Duodenal mucosa (tissue), 2 donors: ENCODE data around the gene XPNPEP1.
A peak's percentile ranks its signal among the peaks of the same experiment; 100 is the strongest.

ENCODE experiments used
- H3K27ac ChIP-seq: one replicate; pipeline ENCODE4 v1.7.0; 2013; ENCODE audit warnings: low read depth, low read length
- H3K27me3 ChIP-seq, 2 donors: one replicate each; pipeline ENCODE4 v1.7.0; 2013; ENCODE audit warnings: low read length in 2 of 2, control low read depth in 1 of 2; ENCODE audit not compliant: insufficient read depth in 2 of 2, control insufficient read depth in 1 of 2
- H3K36me3 ChIP-seq, 2 donors: one replicate each; pipeline ENCODE4 v1.7.0; 2013; ENCODE audit warnings: low read length in 2 of 2, control low read depth in 1 of 2; ENCODE audit not compliant: insufficient read depth in 2 of 2, control insufficient read depth in 1 of 2
- H3K4me1 ChIP-seq, 2 donors: one replicate each; pipeline ENCODE4 v1.7.0; 2013; ENCODE audit warnings: low read length in 2 of 2, control low read depth in 1 of 2; ENCODE audit not compliant: insufficient read depth in 2 of 2, control insufficient read depth in 1 of 2
- H3K4me3 ChIP-seq, 2 donors: one replicate each; pipeline ENCODE4 v1.7.0; 2013; ENCODE audit warnings: low read length in 2 of 2, low read depth in 1 of 2
- H3K9ac ChIP-seq, 2 donors: one replicate each; pipeline ENCODE4 v1.7.0; 2013; ENCODE audit warnings: low read length in 2 of 2, low read depth in 1 of 2
- H3K9me3 ChIP-seq, 2 donors: one replicate each; pipeline ENCODE4 v1.7.0; 2013; ENCODE audit warnings: low read length in 2 of 2, control low read depth in 1 of 2; ENCODE audit not compliant: control insufficient read depth in 1 of 2

The XPNPEP1 gene

DNA sequence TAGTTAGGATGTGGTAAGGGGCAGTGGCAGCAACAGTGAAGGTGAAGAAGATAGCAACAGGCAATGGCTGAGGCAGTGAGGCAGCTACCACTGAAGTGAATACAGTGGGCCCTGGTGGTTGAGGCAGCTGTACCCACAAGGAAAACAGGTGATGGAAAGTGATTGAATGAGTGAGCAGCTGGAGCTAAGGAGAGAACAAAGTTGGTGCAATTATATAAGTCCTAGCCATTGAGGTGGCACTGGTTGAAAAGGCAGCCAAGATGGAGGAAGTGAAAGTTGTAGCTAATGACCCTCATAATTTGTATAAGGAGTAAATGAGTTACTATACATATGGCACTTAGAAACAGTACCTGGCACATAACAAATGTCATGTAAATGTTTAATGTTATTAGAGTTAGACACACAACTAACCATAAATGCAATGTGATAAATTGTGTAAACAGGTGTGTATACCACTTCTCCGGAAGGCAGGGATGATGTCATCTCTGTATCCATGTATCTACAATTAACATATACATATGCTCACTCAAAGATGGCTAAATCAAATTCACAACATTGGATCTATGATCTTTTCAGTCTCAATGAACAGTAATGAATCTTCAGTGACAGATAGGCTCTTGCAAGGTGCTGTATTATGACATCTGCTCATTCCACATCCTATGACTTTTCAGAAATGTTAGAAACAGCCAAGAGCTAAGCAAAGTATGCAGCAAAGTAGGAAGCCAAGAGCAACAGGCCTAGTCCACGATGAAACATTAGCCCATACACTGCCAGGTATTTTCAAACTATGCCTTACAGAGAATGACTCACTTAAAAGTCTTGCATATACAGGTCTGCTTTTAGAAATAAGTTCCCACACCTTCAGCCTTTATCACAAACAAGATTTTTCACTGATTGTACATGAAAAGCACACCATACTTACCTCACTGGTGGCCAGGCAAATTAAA lies 10.7 kb downstream of the XPNPEP1 start:
- H3K9me3 ChIP-seq = no peaks in the 10 kb centered on the region
- no peaks in the 10 kb centered on the region for H3K27me3 ChIP-seq
- peak overlapping the region; percentile 32 to 41 for H3K4me3 ChIP-seq
- no peak overlapping the region for H3K27ac ChIP-seq
- H3K36me3 ChIP-seq = peaks cover 0 to 15% of the 10 kb centered on the region in 2 donors
- H3K9ac ChIP-seq = peak overlapping the region in 1 of 2 donors; percentile 8
- peaks cover 39 to 63% of the 10 kb centered on the region in 2 donors for H3K4me1 ChIP-seq

DNA sequence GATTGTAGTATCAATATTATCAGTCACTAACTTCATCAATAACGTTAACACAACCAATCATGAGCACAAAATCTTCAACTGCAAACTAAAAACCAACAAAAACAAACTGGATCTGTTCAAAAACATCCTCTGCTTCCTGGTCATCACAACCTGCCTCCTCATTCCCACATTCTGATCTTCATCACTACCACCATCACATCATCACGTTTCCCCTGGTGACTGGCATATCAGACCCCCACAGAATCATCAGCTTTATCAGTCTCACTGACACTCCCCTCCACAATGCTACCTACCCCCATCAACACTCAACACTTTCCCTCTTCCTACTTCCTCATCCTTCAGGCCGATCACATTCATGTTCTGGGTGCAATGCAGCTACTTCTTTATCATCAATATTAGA lies 11.4 kb downstream of the XPNPEP1 start:
- Histone ChIP-seq H3K36me3 (peaks cover 4 to 22% of the 10 kb centered on the region in 2 donors), H3K4me1 (peaks cover 45 to 63% of the 10 kb centered on the region in 2 donors), H3K4me3 (peak overlapping the region in 1 of 2 donors; percentile 32), H3K9me3 (no peaks in the 10 kb centered on the region), H3K9ac (no peak overlapping the region), H3K27me3 (no peaks in the 10 kb centered on the region), H3K27ac (no peak overlapping the region)

DNA sequence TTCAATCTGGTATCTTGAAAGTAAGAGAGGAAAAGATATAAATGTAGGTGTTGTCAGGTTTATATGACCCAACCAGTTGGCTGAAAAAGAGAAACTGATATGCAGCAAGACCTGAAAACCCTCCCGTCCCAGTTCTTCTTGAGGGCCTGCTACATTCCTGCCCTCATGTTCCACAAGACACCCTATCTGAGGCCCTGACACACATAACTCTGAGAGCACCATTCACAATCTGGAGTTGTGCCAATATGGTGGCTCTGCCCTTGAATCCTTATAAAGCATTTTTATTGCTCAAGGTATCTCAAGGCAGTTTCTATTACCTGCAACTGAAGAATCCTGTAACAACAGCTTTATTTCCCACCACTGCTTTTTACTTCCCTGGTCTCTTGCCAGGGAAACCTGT lies 17.0 kb downstream of the XPNPEP1 start:
- no peaks in the 10 kb centered on the region for H3K9me3 ChIP-seq
- no peak overlapping the region for H3K4me3 ChIP-seq
- H3K36me3 ChIP-seq = peaks cover 6 to 22% of the 10 kb centered on the region in 2 donors
- no peak overlapping the region for H3K27ac ChIP-seq
- H3K27me3 ChIP-seq = no peaks in the 10 kb centered on the region
- no peak overlapping the region for H3K9ac ChIP-seq
- H3K4me1 ChIP-seq = peaks cover 35 to 51% of the 10 kb centered on the region in 2 donors

DNA sequence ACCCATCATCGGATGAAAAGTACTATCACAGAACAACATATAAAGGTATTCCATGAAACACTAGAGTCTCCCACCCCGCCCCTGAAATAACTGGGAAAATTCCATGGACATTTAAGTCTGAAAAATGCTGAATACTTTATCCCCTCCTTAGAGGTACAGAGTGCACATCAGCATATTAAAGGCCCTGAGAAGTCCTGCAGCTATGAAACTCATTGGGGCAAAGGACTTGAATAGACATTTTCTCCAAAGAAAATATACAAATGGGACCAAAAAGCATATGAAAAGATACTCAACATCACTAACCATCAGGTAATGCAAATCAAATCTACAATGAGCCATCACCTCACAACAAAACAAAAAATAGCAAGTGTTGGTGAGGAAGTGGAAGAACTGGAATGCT lies 18.9 kb downstream of the XPNPEP1 start:
- Histone ChIP-seq H3K9ac (no peak overlapping the region), H3K4me3 (no peak overlapping the region), H3K9me3 (no peaks in the 10 kb centered on the region), H3K4me1 (peaks cover 43 to 52% of the 10 kb centered on the region in 2 donors), H3K36me3 (peaks cover 6 to 18% of the 10 kb centered on the region in 2 donors), H3K27ac (no peak overlapping the region), H3K27me3 (no peaks in the 10 kb centered on the region)

DNA sequence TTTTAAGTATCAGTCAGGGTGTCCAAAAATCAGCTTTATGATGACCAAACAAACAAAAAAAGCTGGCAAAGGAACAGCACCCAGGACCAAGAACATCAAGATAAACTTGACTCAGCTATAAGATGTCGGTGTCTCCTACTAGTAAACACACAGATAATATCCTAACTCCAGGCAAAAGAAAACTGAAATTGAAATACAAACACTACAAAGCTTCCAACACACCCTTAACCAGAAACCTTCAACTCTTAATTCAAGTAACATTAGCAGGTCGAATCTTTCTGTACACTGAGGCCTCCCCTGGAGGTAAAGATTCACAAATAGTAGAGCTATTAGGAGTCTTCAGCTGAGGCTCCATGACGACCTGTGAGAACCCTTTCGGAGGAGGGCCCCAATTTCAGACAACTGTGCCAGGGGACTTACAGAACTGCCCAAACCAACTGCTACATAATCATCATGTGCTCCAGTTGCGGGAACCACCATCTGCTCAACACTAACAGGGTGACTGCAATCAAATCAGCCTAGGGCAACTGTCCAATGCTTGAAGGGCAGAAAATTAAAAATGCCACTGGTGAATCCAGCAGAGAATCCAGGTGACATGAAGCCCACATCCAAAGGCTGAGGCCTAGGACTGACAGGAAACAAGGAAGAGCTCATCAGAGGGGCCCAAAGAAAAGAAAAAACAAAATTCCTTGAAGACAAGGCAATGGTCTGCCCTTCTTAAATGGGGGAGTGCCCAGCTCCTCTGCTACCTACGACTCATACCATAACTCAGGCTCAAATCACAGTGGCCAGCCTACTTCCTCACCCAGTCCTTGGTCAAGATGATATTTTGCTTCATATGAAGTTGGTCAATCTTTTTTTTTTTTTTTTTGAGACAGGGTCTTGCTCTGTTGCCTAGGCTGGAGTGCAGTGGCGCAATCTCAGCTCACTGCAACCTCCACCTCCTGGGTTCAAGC lies 20.0 kb downstream of the XPNPEP1 start:
- Histone ChIP-seq H3K27ac (peak overlapping the region; percentile 75), H3K4me1 (peaks cover 52 to 63% of the 10 kb centered on the region in 2 donors), H3K36me3 (peaks cover 6 to 21% of the 10 kb centered on the region in 2 donors), H3K4me3 (peak overlapping the region; percentile 3 to 35), H3K9me3 (no peaks in the 10 kb centered on the region), H3K9ac (peak overlapping the region in 1 of 2 donors; percentile 46), H3K27me3 (no peaks in the 10 kb centered on the region)

DNA sequence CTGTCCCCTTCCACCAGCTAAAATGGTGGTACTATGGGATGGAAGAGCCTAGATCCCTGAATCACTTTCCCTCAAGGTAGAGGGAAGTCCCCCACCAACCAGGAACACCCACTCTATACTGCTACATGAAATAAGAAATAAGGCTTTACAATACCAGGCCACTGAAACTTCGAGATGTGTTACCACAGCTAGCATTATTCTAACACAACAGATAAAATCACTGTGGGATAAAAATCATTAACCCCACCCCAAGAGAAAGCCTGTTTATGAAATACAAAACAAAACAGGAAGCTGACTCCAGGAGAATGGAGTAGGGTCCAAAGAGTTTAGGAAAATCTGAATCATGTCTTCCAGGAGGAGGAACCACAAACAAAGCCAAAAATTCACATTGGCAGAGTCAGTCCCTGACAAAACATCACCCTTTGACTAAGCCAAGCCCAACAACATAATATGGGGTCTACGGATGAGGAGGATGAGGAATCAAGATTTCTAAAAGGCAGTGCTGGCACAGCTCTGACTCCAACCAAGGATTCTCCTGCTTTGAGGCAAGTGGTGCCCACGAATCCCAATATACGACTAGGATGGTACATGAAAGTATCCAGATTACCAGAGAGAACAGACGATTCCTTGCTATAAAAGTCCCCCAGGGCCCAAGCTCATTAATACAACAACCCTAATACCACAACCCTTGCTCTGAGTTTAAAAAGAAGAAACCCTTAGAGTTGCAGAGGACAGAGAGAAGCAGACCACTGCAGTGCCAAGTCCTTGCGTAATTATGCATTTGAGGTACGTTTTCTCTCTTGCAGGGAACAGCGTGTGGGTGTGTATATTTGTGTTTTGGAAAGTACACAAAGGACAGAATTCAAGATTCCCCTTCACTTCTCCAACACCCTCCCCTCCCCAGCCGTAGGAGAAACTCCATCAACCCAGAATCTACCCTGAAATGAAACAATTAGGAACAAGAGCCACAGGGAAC lies 23.7 kb downstream of the XPNPEP1 start:
- Histone ChIP-seq H3K36me3 (peaks cover 0 to 7% of the 10 kb centered on the region in 2 donors), H3K27me3 (no peaks in the 10 kb centered on the region), H3K9ac (no peak overlapping the region), H3K4me1 (peaks cover 51 to 59% of the 10 kb centered on the region in 2 donors), H3K4me3 (no peak overlapping the region), H3K9me3 (no peaks in the 10 kb centered on the region), H3K27ac (peak overlapping the region; percentile 46)

DNA sequence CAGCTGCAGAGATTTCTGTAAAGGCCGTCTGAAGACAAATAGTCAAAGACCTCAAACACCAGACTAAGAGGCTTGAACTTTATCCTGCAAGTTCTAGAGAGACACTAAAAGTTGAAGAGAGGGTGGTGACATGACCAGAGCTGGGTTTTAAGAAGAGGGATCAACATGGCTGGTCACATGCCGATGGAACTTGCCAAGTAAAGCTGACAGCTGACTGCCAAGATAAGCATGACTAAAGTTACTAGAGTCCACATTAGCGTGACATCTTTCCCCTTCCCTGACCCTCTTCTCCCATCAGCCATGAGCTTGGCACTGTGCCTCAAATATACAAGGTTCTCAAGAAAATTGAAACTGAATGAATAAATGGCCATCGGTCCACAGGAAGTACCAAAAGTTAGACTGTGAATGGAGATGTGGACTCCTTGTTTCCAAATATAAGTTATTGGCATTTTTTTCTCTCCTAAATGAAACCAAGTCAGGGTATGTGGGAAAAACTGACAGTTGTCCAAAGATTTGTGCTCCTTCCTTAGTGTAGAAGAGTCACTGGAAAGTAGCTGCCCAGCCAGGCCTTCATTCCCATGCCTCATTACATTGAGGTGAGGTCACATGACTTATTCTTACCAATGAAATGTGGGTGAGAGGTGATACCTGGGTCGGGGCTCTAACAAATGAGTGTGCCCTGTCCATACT lies 24.5 kb downstream of the XPNPEP1 start:
- no peaks in the 10 kb centered on the region for H3K27me3 ChIP-seq
- H3K4me3 ChIP-seq = no peak overlapping the region
- H3K36me3 ChIP-seq = peaks cover 0 to 10% of the 10 kb centered on the region in 2 donors
- no peaks in the 10 kb centered on the region for H3K9me3 ChIP-seq
- H3K27ac ChIP-seq = peak overlapping the region; percentile 46
- no peak overlapping the region for H3K9ac ChIP-seq
- peaks cover 57 to 62% of the 10 kb centered on the region in 2 donors for H3K4me1 ChIP-seq

DNA sequence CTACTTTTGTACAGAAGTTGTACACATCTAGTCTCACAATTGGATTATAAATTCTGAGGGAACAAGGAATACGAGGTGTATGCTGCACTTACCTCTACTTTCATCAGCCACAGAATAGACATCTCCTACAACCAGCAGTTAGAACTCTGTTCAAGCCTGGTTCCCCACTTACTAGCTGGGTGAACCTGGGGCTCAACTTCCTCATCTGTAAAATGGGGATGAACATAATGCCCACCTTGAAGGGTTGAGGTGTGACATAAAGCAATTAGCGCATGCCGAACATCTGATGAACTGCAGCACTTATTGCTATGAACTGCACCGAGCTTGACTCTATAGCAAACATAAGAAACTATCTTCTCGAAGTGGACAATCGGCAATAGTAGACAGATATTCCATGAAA lies 25.3 kb downstream of the XPNPEP1 start:
- Histone ChIP-seq H3K27ac (no peak overlapping the region), H3K4me1 (peaks cover 58 to 62% of the 10 kb centered on the region in 2 donors), H3K27me3 (no peaks in the 10 kb centered on the region)

DNA sequence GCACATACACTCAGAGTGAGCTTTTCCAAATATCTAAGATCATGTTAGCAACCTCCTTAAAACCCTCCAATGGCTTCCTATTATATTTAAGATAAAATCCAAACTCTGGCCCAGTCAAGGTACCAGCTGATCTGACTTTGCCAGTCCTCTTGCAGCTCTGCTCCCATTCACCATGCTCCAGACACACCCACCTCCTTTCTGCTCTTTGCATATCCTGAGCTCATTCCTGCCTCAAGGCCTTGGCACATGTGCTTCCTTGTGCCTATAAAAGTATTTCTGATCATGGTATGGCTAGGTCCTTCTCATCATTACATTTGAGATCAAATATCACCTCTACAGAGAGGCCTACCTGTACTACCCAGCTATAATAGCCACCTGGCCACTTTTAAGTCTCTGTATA lies 27.5 kb downstream of the XPNPEP1 start:
- Histone ChIP-seq H3K4me1 (peaks cover 64 to 66% of the 10 kb centered on the region in 2 donors), H3K36me3 (peaks cover 10 to 24% of the 10 kb centered on the region in 2 donors), H3K9ac (no peak overlapping the region), H3K9me3 (no peaks in the 10 kb centered on the region), H3K27me3 (no peaks in the 10 kb centered on the region), H3K4me3 (no peak overlapping the region), H3K27ac (no peak overlapping the region)

More for the DNA sequence above, 25.3 kb downstream of the XPNPEP1 start:
- Histone ChIP-seq H3K9ac (no peak overlapping the region), H3K4me3 (no peak overlapping the region), H3K36me3 (peaks cover 0 to 11% of the 10 kb centered on the region in 2 donors), H3K9me3 (no peaks in the 10 kb centered on the region)
